ENCODE data around the gene CACNB1. TPM values are rescaled to one million over a fixed set of nuclear protein-coding genes. Genes with fewer than 3 reads are reported as not detected.

Gene CACNB1
- total RNA-seq, 1 donor = 4.8 TPM

DNA sequence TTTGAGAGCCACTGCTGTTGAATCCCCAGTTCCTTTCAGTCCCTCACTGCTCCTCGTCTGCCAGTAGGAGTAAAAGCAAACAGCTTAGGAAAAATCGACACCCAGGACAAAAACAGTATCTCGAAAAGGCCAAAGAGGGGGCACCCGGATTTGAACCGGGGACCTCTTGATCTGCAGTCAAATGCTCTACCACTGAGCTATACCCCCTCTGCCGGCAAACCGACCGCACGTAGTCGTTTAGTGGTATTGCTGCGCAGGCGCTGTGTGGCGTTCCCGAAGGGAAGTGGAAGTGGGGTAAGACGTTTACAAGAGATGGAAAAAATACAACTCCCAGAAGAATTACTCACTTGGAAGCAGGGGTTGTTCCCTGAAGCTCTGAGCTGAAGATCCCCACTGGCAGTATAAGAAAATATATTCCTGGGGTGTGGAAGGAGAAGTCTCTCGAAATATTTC, 43.8 kb downstream of the CACNB1 start:
- peak; percentile 86 to 94 (median 87) for DNase-seq (ENCODE audit: low read depth in 2 of 3, low spot score in 2 of 3)

DNA sequence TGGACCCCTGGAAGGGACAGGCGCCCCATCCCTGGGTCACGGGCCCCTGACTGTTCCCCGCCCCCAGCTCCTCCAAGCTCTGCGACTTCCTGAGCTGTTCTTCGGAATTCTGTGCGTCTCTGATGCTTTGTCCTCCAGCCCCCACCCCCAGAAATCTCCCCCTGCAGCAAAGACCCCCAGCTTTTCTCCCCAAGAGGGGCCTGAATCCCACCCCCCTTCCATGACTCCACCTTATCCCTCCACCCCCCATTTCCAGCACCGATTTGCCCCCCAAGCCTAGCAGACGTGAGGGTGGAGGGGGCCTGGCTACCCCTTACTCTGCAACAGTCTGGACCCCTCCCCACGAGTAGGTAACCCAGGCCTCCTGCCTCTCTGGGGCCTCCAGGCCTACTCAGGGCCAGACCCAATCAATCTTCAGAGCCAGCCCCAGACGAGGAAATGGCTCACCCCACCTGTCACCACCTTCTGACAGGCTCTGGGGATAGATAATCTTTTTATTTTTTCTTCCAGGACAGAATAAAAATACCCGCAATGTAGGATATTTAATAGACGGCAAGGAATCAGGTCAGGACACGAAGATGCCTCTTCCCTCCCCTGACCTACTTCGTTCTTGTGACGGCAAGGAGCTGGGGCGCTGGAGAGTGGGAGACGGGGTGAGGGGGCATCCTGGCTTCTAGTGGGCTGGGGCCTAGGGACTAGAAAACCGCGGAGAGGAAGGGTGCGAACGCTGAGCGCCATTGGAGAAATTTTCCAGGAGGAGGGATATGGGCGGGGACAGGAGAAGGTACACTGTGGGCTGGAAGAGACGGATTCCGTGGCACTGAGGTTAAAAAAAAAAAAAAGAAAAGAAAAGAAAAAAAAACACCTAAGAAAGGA, 45.3 kb downstream of the CACNB1 start:
- DNase-seq (ENCODE audit: low read depth in 2 of 3, low spot score in 2 of 3) = no peak

GRCh38 chr17:39151150-39151942, 46.1 kb downstream of the CACNB1 start, which contains the start of gene PLXDC1:
TSS of gene PLXDC1 (minus strand) at chr17:39151637. CDS start at chr17:39151437, 200 bp downstream.
- DNase-seq (ENCODE audit: low read depth in 2 of 3, low spot score in 2 of 3) = no peak

- no peak for DNase-seq (ENCODE audit: low read depth in 2 of 3, low spot score in 2 of 3)
Measured at GRCh38 chr17:39150795-39151149, 46.7 kb downstream of the CACNB1 start.

GRCh38 chr17:39150104-39150634, 47.3 kb downstream of the CACNB1 start:
- no peak for DNase-seq (ENCODE audit: low read depth in 2 of 3, low spot score in 2 of 3)

- DNase-seq (ENCODE audit: low read depth in 2 of 3, low spot score in 2 of 3) = no peak
Measured at GRCh38 chr17:39147221-39148185, 50.0 kb downstream of the CACNB1 start.

GRCh38 chr17:39146273-39146672, 51.2 kb downstream of the CACNB1 start:
- DNase-seq (ENCODE audit: low read depth in 2 of 3, low spot score in 2 of 3) = no peak

DNA sequence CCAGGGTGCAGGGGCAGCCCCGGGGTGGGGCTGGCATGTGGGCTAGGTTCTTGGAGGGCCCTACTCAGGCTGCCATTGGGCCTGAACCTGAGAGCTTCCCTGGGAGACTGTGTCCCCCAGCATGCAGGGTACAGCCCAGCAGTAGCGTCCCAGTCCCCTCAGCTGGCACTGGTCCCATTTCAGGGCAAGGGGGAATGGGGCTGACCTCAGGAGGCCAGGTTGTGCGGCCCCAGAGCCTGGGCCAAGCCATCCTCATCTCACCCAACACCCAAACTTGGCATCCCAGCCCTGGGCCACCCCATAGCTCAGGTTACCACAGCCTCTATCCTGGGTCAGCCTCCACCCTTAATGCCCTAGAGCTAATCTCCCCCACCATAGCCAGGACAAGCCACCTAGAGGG, 52.3 kb downstream of the CACNB1 start:
- no peak for DNase-seq (ENCODE audit: low read depth in 2 of 3, low spot score in 2 of 3)

GRCh38 chr17:39144416-39144840, 53.0 kb downstream of the CACNB1 start:
- peak in 1 of 3 donors; percentile 34 for DNase-seq (ENCODE audit: low read depth in 2 of 3, low spot score in 2 of 3)

- DNase-seq (ENCODE audit: low read depth in 2 of 3, low spot score in 2 of 3) = no peak
Measured at GRCh38 chr17:39143552-39144093, 53.8 kb downstream of the CACNB1 start.

DNA sequence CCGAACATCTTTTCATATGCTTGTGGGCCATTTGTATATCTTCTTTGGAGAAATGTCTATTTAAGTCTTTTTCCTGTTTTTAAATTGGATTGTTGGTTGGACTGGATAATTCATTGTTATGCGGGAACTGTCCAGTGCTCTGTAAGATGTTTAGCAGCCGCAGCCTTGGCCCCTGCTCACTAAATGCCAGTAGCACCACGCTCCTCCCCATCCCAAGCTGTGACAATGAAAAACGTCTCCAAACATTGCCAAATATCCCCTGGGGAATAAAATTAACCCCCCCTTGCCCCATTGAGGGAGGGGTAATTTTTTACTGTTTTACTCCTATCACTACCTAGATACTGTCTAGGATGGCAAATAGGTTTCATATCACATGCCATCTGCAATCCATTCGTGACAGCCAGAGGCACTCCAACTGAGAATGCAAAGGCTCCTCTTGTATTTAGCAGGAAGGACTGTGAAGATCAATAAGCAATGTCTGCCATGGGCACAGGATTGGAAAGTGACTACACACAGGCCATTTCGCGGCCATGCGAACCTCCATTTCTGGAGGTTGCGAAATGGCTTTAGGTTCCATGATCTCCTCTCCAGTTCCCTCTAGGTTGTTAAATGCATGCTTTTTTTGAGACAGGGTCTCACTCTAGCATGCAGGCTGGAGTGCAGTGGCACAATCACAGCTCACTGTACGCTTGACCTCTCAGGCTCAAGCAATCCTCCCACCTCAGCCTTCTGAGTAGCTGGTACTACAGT, 55.4 kb downstream of the CACNB1 start:
- DNase-seq (ENCODE audit: low read depth in 2 of 3, low spot score in 2 of 3) = no peak

DNA sequence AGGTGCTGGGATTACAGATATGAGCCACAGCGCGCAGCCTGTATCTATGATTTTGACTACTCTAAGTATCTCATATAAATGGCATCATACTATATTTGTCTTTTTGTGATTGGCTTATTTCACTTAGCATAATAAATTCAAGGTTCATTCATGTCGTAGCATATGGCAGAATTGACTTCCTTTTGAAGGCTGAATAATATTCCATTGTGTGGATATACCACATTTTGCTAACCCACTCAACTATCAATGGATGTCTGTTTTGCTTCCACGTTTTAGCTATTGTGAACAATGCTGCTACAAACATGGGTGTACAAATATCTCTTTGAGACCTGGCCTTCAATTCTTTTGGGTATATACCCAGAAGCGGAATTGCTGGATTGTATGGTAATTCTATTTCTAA, 56.2 kb downstream of the CACNB1 start:
- no peak for DNase-seq (ENCODE audit: low read depth in 2 of 3, low spot score in 2 of 3)

- DNase-seq (ENCODE audit: low read depth in 2 of 3, low spot score in 2 of 3) = no peak
Measured at GRCh38 chr17:39139561-39139960, 57.9 kb downstream of the CACNB1 start.

- no peak for DNase-seq (ENCODE audit: low read depth in 2 of 3, low spot score in 2 of 3)
Measured at GRCh38 chr17:39139161-39139511, 58.3 kb downstream of the CACNB1 start.

- no peak for DNase-seq (ENCODE audit: low read depth in 2 of 3, low spot score in 2 of 3)
Measured at GRCh38 chr17:39138431-39139160, 58.9 kb downstream of the CACNB1 start.

DNA sequence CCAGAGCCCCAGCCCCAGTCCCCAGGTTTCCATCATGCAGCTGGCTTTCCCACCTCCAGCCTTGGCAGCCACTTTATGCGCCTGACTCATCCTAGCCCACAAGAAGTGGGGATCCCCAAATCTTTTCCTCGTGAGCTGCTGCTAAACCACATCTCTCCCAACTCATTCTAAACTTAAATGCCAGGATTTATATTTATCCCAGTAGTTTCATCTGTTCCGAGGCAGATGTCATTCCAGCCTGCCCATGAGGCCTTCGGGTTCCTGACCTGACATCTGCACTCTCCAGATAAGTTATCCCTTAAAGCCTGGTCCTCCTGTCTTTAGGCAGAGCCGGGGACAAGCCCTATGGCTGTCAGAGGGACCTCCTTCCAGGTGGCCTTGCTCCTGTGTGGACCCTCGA, 62.6 kb downstream of the CACNB1 start:
- DNase-seq (ENCODE audit: low read depth in 2 of 3, low spot score in 2 of 3) = no peak

GRCh38 chr17:39132192-39132610, 65.3 kb downstream of the CACNB1 start:
- no peak for DNase-seq (ENCODE audit: low read depth in 2 of 3, low spot score in 2 of 3)

DNA sequence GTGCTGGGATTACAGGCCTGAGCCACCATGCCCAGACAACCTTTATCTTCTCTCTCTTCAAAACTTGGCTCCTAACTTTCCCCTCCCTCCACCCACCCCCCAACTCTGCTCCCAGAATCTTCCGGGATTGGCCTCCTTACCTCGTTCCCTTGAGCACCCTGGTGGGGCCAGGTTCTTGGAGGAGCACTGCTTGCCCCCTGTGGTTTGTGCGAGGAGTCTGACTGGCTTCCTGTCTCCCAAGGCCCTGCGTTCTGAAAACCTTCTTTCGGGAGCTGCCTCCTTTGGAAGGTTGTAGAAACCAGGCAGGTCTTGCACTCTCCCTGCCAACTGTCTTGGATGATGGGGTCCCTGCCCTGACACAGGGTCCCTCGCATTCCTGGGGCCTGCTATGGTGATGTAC, 65.9 kb downstream of the CACNB1 start:
- no peak for DNase-seq (ENCODE audit: low read depth in 2 of 3, low spot score in 2 of 3)

DNA sequence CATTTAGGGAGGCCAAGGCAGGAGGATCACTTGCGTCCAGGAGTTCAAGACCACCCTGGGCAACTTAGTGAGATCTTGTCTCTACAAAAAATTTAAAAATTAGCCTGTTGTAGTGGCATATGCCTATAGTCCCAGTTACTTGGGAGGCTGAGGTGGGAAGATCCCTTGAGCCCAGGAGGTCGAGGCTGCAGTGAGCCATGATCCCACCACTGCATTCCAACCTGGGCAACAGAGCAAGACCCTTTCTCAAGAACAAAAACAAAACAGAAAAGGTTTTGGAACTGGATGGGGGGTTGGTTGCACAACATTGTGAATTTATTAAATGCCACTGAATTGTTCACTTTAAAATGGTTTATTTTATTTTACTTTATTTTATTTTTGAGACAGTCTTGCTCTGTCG, 67.3 kb downstream of the CACNB1 start:
- no peak for DNase-seq (ENCODE audit: low read depth in 2 of 3, low spot score in 2 of 3)
